NT2/D1 (cell line): ENCODE measurements around the gene FAM13A.

ENCODE experiments used
- SUZ12 ChIP-seq: IDR thresholded peaks from 2 replicates; pipeline ENCODE4 v1.6.1; 2011; ENCODE audit not compliant: insufficient read length, insufficient read depth; ENCODE audit errors: extremely low read depth
- ZNF274 ChIP-seq: IDR thresholded peaks from 2 replicates; pipeline ENCODE4 v1.6.1; 2011; ENCODE audit warnings: mild to moderate bottlenecking, low read depth, low read length

- TF ChIP-seq SUZ12, result no peak
- TF ChIP-seq ZNF274, result no peak
Measured at GRCh38 chr4:89023140-89023539, 33.8 kb downstream of the FAM13A start.
